Measurements from ENCODE around the gene YIF1A. TPM values are rescaled to one million over a fixed set of nuclear protein-coding genes. Genes with fewer than 3 reads are reported as not detected.

YIF1A gene
- 72.5 TPM for polyA plus RNA-seq

- Mint-ChIP-seq H3K4me3 (peak within 1 kb of the TSS; percentile 83 to 97 (median 90)), H3K4me1 (peaks cover 13 to 22% (median 18%) of the 10 kb centered on the region in 3 donors), H3K36me3 (peaks cover 2% of the 10 kb centered on the region), H3K9me3 (no peaks in the 10 kb centered on the region), H3K27ac (peak within 1 kb of the TSS; percentile 74 to 93 (median 79)), H3K27me3 (peaks cover 15% of the 10 kb centered on the region)
These were observed at the start of gene YIF1A for GRCh38 chr11:66288671-66289547. Gene YIF1A (minus strand): TSS chr11:66289143. CDS start chr11:66288985, 158 bp downstream.

GRCh38 chr11:66337103-66337899 is 48.4 kb upstream of the YIF1A start:
- Mint-ChIP-seq H3K36me3 (no peaks in the 10 kb centered on the region), H3K27me3 (peaks cover 5% of the 10 kb centered on the region), H3K27ac (peak overlapping the region in 1 of 3 donors; percentile 39), H3K4me1 (peaks cover 6 to 16% (median 11%) of the 10 kb centered on the region in 3 donors), H3K9me3 (no peaks in the 10 kb centered on the region), H3K4me3 (peak overlapping the region in 2 of 4 donors; percentile 74 to 93)

GRCh38 chr11:66336234-66337102 is 47.5 kb upstream of the YIF1A start, which contains the start of gene RIN1:
Gene RIN1 (minus strand): TSS chr11:66336434. CDS start chr11:66336402, 32 bp downstream.
- Mint-ChIP-seq H3K9me3 (no peaks in the 10 kb centered on the region), H3K4me1 (peaks cover 6 to 15% (median 11%) of the 10 kb centered on the region in 3 donors), H3K27me3 (peaks cover 5% of the 10 kb centered on the region), H3K27ac (peak within 1 kb of the TSS in 2 of 3 donors; percentile 39 to 46), H3K4me3 (peak within 1 kb of the TSS; percentile 74 to 93 (median 84)), H3K36me3 (no peaks in the 10 kb centered on the region)

GRCh38 chr11:66335531-66336233 is 46.7 kb upstream of the YIF1A start:
- Mint-ChIP-seq H3K27me3 (peaks cover 5% of the 10 kb centered on the region), H3K4me1 (peaks cover 6 to 15% (median 11%) of the 10 kb centered on the region in 3 donors), H3K27ac (no peak overlapping the region), H3K4me3 (peak overlapping the region in 3 of 4 donors; percentile 74 to 93 (median 80)), H3K9me3 (no peaks in the 10 kb centered on the region), H3K36me3 (no peaks in the 10 kb centered on the region)

- Mint-ChIP-seq H3K4me3 (peak overlapping the region in 1 of 4 donors; percentile 63), H3K27me3 (peaks cover 5% of the 10 kb centered on the region), H3K27ac (peak overlapping the region in 1 of 3 donors; percentile 46), H3K4me1 (peaks cover 6 to 16% (median 11%) of the 10 kb centered on the region in 3 donors), H3K9me3 (no peaks in the 10 kb centered on the region), H3K36me3 (no peaks in the 10 kb centered on the region)
These were observed 45.9 kb upstream of the YIF1A start for GRCh38 chr11:66334605-66335442.

- H3K4me1 Mint-ChIP-seq: peaks cover 6 to 16% (median 11%) of the 10 kb centered on the region in 3 donors
- no peak overlapping the region for H3K4me3 Mint-ChIP-seq
- H3K27ac Mint-ChIP-seq: no peak overlapping the region
- H3K36me3 Mint-ChIP-seq: no peaks in the 10 kb centered on the region
- H3K9me3 Mint-ChIP-seq: no peaks in the 10 kb centered on the region
- H3K27me3 Mint-ChIP-seq: peaks cover 5% of the 10 kb centered on the region
These were observed 45.1 kb upstream of the YIF1A start for GRCh38 chr11:66333896-66334604.

GRCh38 chr11:66333220-66333877 is 44.4 kb upstream of the YIF1A start:
- no peak overlapping the region for H3K27ac Mint-ChIP-seq
- H3K27me3 Mint-ChIP-seq: peaks cover 5% of the 10 kb centered on the region
- H3K4me3 Mint-ChIP-seq: no peak overlapping the region
- peaks cover 6 to 19% (median 13%) of the 10 kb centered on the region in 3 donors for H3K4me1 Mint-ChIP-seq
- H3K9me3 Mint-ChIP-seq: no peaks in the 10 kb centered on the region
- H3K36me3 Mint-ChIP-seq: no peaks in the 10 kb centered on the region

GRCh38 chr11:66332371-66333219 is 43.7 kb upstream of the YIF1A start:
- no peaks in the 10 kb centered on the region for H3K36me3 Mint-ChIP-seq
- no peak overlapping the region for H3K27ac Mint-ChIP-seq
- H3K4me1 Mint-ChIP-seq: peaks cover 6 to 21% (median 16%) of the 10 kb centered on the region in 3 donors
- H3K27me3 Mint-ChIP-seq: peaks cover 5% of the 10 kb centered on the region
- peak overlapping the region in 1 of 4 donors; percentile 50 for H3K4me3 Mint-ChIP-seq
- H3K9me3 Mint-ChIP-seq: no peaks in the 10 kb centered on the region

- H3K36me3 Mint-ChIP-seq: no peaks in the 10 kb centered on the region
- H3K4me1 Mint-ChIP-seq: peaks cover 4 to 21% (median 16%) of the 10 kb centered on the region in 3 donors
- H3K27ac Mint-ChIP-seq: no peak overlapping the region
These were observed 42.8 kb upstream of the YIF1A start for GRCh38 chr11:66331542-66332370.

GRCh38 chr11:66330931-66331330 is 42.0 kb upstream of the YIF1A start:
- Mint-ChIP-seq H3K27ac (no peak overlapping the region), H3K27me3 (peaks cover 4% of the 10 kb centered on the region), H3K4me3 (no peak overlapping the region), H3K36me3 (no peaks in the 10 kb centered on the region), H3K4me1 (peaks cover 0 to 13% (median 12%) of the 10 kb centered on the region in 3 donors), H3K9me3 (no peaks in the 10 kb centered on the region)

More at GRCh38 chr11:66331542-66332370, 42.8 kb upstream of the YIF1A start:
- H3K4me3 Mint-ChIP-seq: no peak overlapping the region
- no peaks in the 10 kb centered on the region for H3K9me3 Mint-ChIP-seq
- peaks cover 5% of the 10 kb centered on the region for H3K27me3 Mint-ChIP-seq

GRCh38 chr11:66329165-66329673 is 40.3 kb upstream of the YIF1A start:
- Mint-ChIP-seq H3K4me3 (no peak overlapping the region), H3K27me3 (no peaks in the 10 kb centered on the region), H3K27ac (no peak overlapping the region), H3K4me1 (peaks cover 0 to 9% (median 9%) of the 10 kb centered on the region in 3 donors), H3K36me3 (no peaks in the 10 kb centered on the region), H3K9me3 (no peaks in the 10 kb centered on the region)
